ENCODE results near the gene ALDH4A1.

GRCh38 chr1:18886003-18886335, 16.4 kb downstream of the ALDH4A1 start:
- TF ChIP-seq CTCF (IDR thresholded peaks at IDR 0.05): no peak
- no peak for TF ChIP-seq EP300 (IDR thresholded peaks at IDR 0.05)
- TF ChIP-seq POLR2A (IDR thresholded peaks at IDR 0.05): no peak

All from ovary (tissue), 3 donors.